B cell (primary cell): ENCODE results near the gene GUCY1B1. TPM values are rescaled to one million over a fixed set of nuclear protein-coding genes. Genes with fewer than 3 reads are reported as not detected.

ENCODE experiments used
- ATAC-seq: fragments of 200-7000 bp; cut with Tn5 transposase; one replicate; pipeline ENCODE4 v1.10.0; 2021; ENCODE audit warnings: low read depth, mild to moderate bottlenecking, moderate number of reproducible peaks, moderate library complexity
- CTCF ChIA-PET: fragments of 350-600 bp; sonication (Branson Sonifier 250); formaldehyde crosslinking; loops from one replicate; lab custom pipeline; 2021; ENCODE audit warnings: antibody characterized with exemption, inconsistent platforms; lab: Charles Lee
- POLR2A ChIA-PET: fragments of 350-600 bp; sonication (Branson Sonifier 250); formaldehyde crosslinking; loops from one replicate; lab custom pipeline; 2021; ENCODE audit warnings: antibody characterized with exemption; lab: Charles Lee
- DNase-seq: peaks from one replicate; pipeline ENCODE4 v3.0.0; 2013
- H2AFZ ChIP-seq: 2 replicates; pipeline ENCODE4 v1.6.1; 2012; ENCODE audit warnings: mild to moderate bottlenecking, low read depth, low read length; ENCODE audit not compliant: insufficient read depth, poor library complexity, severe bottlenecking
- H3K27ac ChIP-seq, 2 donors: 1 replicate in 1 of 2; 2 replicates in 1 of 2; pipeline ENCODE4 v1.5.1; 2012 to 2013; ENCODE audit warnings: low read length in 2 of 2, mild to moderate bottlenecking in 2 of 2, moderate library complexity in 1 of 2
- H3K27me3 ChIP-seq, 4 experiments: fragments of 200-600 bp in 1 of 4; sonication (generic) in 1 of 4; replicated peaks in 1 of 4; 1 replicate in 2 of 4; 2 replicates in 2 of 4; pipeline versions ENCODE4 v1.6.1 to v1.7.0; 2013 to 2016; ENCODE audit warnings: low read length in 3 of 4, mild to moderate bottlenecking in 2 of 4, mixed read lengths in 1 of 4, moderate library complexity in 1 of 4; ENCODE audit not compliant: insufficient read depth in 4 of 4, control insufficient read depth in 3 of 4; ENCODE audit errors: control extremely low read depth in 1 of 4
- H3K36me3 ChIP-seq, 2 experiments: replicated peaks in 1 of 2; 1 replicate in 1 of 2; 2 replicates in 1 of 2; pipeline versions ENCODE4 v1.6.1 to v1.7.1; 2013; ENCODE audit warnings: low read length in 1 of 2; ENCODE audit not compliant: insufficient read depth in 2 of 2, control insufficient read depth in 1 of 2; ENCODE audit errors: control extremely low read depth in 1 of 2, extremely low read depth in 1 of 2
- H3K4me1 ChIP-seq, 2 donors: fragments of 200-600 bp in 1 of 2; sonication (generic) in 1 of 2; 1 replicate in 1 of 2; 2 replicates in 1 of 2; pipeline versions ENCODE4 v1.5.1 to v1.6.1; 2013 to 2017; ENCODE audit warnings: low read length in 2 of 2; ENCODE audit not compliant: control insufficient read depth in 2 of 2, insufficient read depth in 2 of 2
- H3K4me2 ChIP-seq: replicated peaks from 2 replicates; pipeline ENCODE3; 2012; ENCODE audit warnings: mild to moderate bottlenecking, low read depth, low read length; ENCODE audit not compliant: poor library complexity, severe bottlenecking
- H3K4me3 ChIP-seq, 5 experiments: fragments of 200-600 bp in 1 of 5; sonication (generic) in 1 of 5; 1 replicate in 3 of 5; 2 replicates in 2 of 5; pipeline versions ENCODE4 v1.5.1 to v1.7.0; 2011 to 2016; ENCODE audit warnings: low read length in 4 of 5, mild to moderate bottlenecking in 4 of 5, low read depth in 2 of 5, control low read depth in 1 of 5, moderate library complexity in 1 of 5; ENCODE audit not compliant: insufficient read depth in 1 of 5; ENCODE audit errors: control extremely low read depth in 1 of 5, extremely low read depth in 1 of 5
- H3K79me2 ChIP-seq: fragments of 200-600 bp; sonication (generic); one replicate; pipeline ENCODE4 v1.6.0; 2016; ENCODE audit warnings: low read length; ENCODE audit not compliant: control insufficient read depth, insufficient read depth
- H3K9ac ChIP-seq: fragments of 200-600 bp; sonication (generic); 2 replicates; pipeline ENCODE4 v1.6.1; 2017; ENCODE audit warnings: mild to moderate bottlenecking, low read length, moderate library complexity
- H3K9me3 ChIP-seq, 3 donors: one replicate each; pipeline versions ENCODE4 v1.6.1 to v1.7.1; 2013; ENCODE audit warnings: low read length in 2 of 3; ENCODE audit not compliant: control insufficient read depth in 2 of 3, insufficient read depth in 1 of 3; ENCODE audit errors: control extremely low read depth in 1 of 3
- H4K20me1 ChIP-seq: 2 replicates; pipeline ENCODE4 v1.6.0; 2012; ENCODE audit warnings: mild to moderate bottlenecking, low read length; ENCODE audit not compliant: insufficient read depth, control insufficient read depth, poor library complexity, severe bottlenecking
- H3K27ac Mint-ChIP-seq: one replicate; pipeline ENCODE4 v1.8.0; 2021; ENCODE audit warnings: mixed read lengths
- H3K27me3 Mint-ChIP-seq: one replicate; pipeline ENCODE4 v1.8.0; 2021; ENCODE audit warnings: mixed read lengths
- H3K4me1 Mint-ChIP-seq: one replicate; pipeline ENCODE4 v1.8.0; 2021; ENCODE audit warnings: mixed read lengths
- H3K4me3 Mint-ChIP-seq: one replicate; pipeline ENCODE4 v1.8.0; 2021; ENCODE audit warnings: mixed read lengths
- H3K9me3 Mint-ChIP-seq: one replicate; pipeline ENCODE4 v1.8.0; 2022; ENCODE audit warnings: mixed read lengths; ENCODE audit not compliant: insufficient read depth
- EZH2 ChIP-seq: IDR thresholded peaks from 2 replicates; pipeline ENCODE4 v1.6.1; 2012; ENCODE audit warnings: borderline replicate concordance, low read depth, mild to moderate bottlenecking, moderate library complexity, low read length; ENCODE audit not compliant: insufficient read depth, poor library complexity, severe bottlenecking
- WGBS: methylation state at CpG from one replicate; pipeline ENCODE4 v1.1.5; 2013; ENCODE audit warnings: missing lambda C conversion rate; ENCODE audit not compliant: insufficient coverage; 5-methylcytosine and 5-hydroxymethylcytosine counted together
- intact Hi-C: fragments of 100-400 bp; cut with micrococcal nuclease; formaldehyde crosslinking; loops from one replicate; pipeline ENCODE4 v1.10.0; 2022
- polyA plus RNA-seq: library from polyadenylated mRNA; depleted of rRNA; stranded (reverse); fragments of >200 nt; gene quantifications from 2 replicates; pipeline ENCODE4 v1.2.3, GENCODE V29; 2012
- total RNA-seq, 2 donors: library from RNA; stranded (reverse); fragments of 120-200 nt in 1 of 2; gene quantifications; 1 replicate in 1 of 2; 2 replicates in 1 of 2; pipeline versions ENCODE4 v1.2.3 to v1.2.4, GENCODE V29; 2013 to 2022
- TF ChIP-seq, protein P1 (sequence below): fragments of 200-600 bp; IDR thresholded peaks from one replicate; pipeline ENCODE4 v1.8.0; 2022; ENCODE audit warnings: antibody characterized with exemption, mild to moderate bottlenecking

GUCY1B1 gene
- total and polyA plus RNA-seq, 2 donors (not counting 1 experiment from before 2014, with no cell fraction given), result 0.09 to 0.10 TPM

DNA sequence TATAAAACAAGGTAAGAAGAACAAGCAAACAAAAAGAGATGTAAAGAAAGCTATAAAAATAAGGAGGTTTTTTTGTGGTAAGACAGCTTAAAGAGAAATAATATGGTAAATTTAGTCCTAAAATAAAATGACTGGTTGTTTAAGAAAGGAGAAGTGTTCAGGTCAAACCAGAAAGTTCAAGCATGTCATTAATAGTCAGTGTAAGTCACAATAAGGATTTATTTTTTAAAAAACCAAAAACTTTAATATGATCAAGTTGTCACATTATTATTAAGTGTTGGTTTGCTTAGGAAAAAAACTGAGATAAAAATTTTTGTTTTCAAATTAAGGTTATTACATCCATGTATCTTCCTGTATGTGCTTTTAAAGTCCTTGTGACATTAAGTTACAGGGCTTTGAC, 88.1 kb downstream of the GUCY1B1 start:
- Mint-ChIP-seq H3K4me1 (no peaks in the 10 kb centered on the region), H3K4me3 (no peak overlapping the region), H3K27me3 (no peaks in the 10 kb centered on the region), H3K9me3 (peaks cover 2% of the 10 kb centered on the region), H3K27ac (no peak overlapping the region)
- TF ChIP-seq EZH2, result no peak
- TF ChIP-seq, protein P1, sequence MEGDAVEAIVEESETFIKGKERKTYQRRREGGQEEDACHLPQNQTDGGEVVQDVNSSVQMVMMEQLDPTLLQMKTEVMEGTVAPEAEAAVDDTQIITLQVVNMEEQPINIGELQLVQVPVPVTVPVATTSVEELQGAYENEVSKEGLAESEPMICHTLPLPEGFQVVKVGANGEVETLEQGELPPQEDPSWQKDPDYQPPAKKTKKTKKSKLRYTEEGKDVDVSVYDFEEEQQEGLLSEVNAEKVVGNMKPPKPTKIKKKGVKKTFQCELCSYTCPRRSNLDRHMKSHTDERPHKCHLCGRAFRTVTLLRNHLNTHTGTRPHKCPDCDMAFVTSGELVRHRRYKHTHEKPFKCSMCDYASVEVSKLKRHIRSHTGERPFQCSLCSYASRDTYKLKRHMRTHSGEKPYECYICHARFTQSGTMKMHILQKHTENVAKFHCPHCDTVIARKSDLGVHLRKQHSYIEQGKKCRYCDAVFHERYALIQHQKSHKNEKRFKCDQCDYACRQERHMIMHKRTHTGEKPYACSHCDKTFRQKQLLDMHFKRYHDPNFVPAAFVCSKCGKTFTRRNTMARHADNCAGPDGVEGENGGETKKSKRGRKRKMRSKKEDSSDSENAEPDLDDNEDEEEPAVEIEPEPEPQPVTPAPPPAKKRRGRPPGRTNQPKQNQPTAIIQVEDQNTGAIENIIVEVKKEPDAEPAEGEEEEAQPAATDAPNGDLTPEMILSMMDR, result no peak
- Histone ChIP-seq H3K27ac (no peak overlapping the region), H3K4me2 (no peak overlapping the region), H3K79me2 (no peaks in the 10 kb centered on the region), H3K27me3 (no peaks in the 10 kb centered on the region), H3K36me3 (no peaks in the 10 kb centered on the region), H3K4me3 (no peak overlapping the region), H3K9ac (no peak overlapping the region), H2AFZ (no peak overlapping the region), H4K20me1 (no peaks in the 10 kb centered on the region), H3K4me1 (no peaks in the 10 kb centered on the region), H3K9me3 (peaks cover 0 to 1% (median 0%) of the 10 kb centered on the region in 3 donors)
- CTCF ChIA-PET, result no interaction called here
- intact Hi-C loops, result no loop called here
- no peak for ATAC-seq
- DNase-seq, result no peak
- POLR2A ChIA-PET, result no interaction called here

DNA sequence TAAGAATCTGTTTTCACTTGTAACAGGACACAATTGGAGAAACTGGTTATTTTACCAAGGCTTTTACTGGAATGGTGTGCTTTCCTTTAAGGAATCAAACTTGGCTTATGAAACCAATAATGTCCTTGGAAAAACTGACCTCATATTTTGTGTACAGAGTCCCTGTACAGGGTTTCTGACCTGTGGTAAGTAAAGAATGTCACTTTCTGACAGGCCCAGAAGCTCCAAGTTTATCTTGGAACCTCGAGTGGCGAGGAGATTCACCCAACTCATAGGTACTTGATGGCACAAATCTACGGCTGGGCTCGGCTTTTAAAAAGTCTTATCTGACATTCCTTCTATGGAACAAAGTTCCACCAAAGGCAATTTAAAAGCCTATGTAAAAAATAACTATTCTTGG, 90.2 kb downstream of the GUCY1B1 start:
- ATAC-seq (no peak), DNase-seq (no peak)
- CTCF ChIA-PET, result no interaction called here
- H3K27ac Mint-ChIP-seq, result no peak overlapping the region
- Histone ChIP-seq H2AFZ (no peak overlapping the region), H3K9ac (no peak overlapping the region), H4K20me1 (no peaks in the 10 kb centered on the region), H3K79me2 (no peaks in the 10 kb centered on the region), H3K27me3 (no peaks in the 10 kb centered on the region), H3K4me1 (no peaks in the 10 kb centered on the region), H3K36me3 (no peaks in the 10 kb centered on the region), H3K27ac (no peak overlapping the region), H3K9me3 (peaks cover 0 to under 1% (median 0%) of the 10 kb centered on the region in 3 donors), H3K4me2 (no peak overlapping the region), H3K4me3 (no peak overlapping the region)
- H3K4me3 Mint-ChIP-seq, result no peak overlapping the region
- H3K4me1 Mint-ChIP-seq, result no peaks in the 10 kb centered on the region
- intact Hi-C loops, result no loop called here
- TF ChIP-seq EZH2, result no peak
- POLR2A ChIA-PET, result no interaction called here
- no peaks in the 10 kb centered on the region for H3K27me3 Mint-ChIP-seq
- 81% methylated on average over 4 of the region's 4 CpGs for WGBS
- peaks cover 2% of the 10 kb centered on the region for H3K9me3 Mint-ChIP-seq
